Ishikawa (cell line): ENCODE results near the gene GTPBP2.

ENCODE experiments used
- CEBPB ChIP-seq: IDR thresholded peaks from 2 replicates; pipeline ENCODE4 v1.6.1; 2012
- CREB1 ChIP-seq: IDR thresholded peaks from 2 replicates; pipeline ENCODE4 v1.6.1; 2012; ENCODE audit warnings: low read depth
- EGR1 ChIP-seq: IDR thresholded peaks from 2 replicates; pipeline ENCODE4 v1.6.1; 2012
- EP300 ChIP-seq: IDR thresholded peaks from 2 replicates; pipeline ENCODE4 v1.6.1; 2012; ENCODE audit warnings: borderline replicate concordance
- FOXM1 ChIP-seq: IDR thresholded peaks from 2 replicates; pipeline ENCODE4 v1.6.1; 2012; ENCODE audit warnings: low read depth, borderline replicate concordance
- NFIC ChIP-seq: IDR thresholded peaks from 2 replicates; pipeline ENCODE4 v1.6.1; 2012
- RAD21 ChIP-seq: IDR thresholded peaks from 2 replicates; pipeline ENCODE4 v1.6.1; 2012; ENCODE audit warnings: low read depth
- TAF1 ChIP-seq: IDR thresholded peaks from 2 replicates; pipeline ENCODE4 v1.6.1; 2012; ENCODE audit warnings: low read depth, mild to moderate bottlenecking
- TCF12 ChIP-seq: IDR thresholded peaks from 2 replicates; pipeline ENCODE4 v1.6.1; 2012; ENCODE audit warnings: low read depth
- TEAD4 ChIP-seq: IDR thresholded peaks from 2 replicates; pipeline ENCODE4 v1.6.1; 2012
- YY1 ChIP-seq: IDR thresholded peaks from 2 replicates; pipeline ENCODE4 v1.6.1; 2012; ENCODE audit warnings: low read depth
- ZBTB7A ChIP-seq: IDR thresholded peaks from 2 replicates; pipeline ENCODE4 v1.6.1; 2012; ENCODE audit warnings: low read depth
- TF ChIP-seq, protein P1 (sequence below): IDR thresholded peaks from 2 replicates; pipeline ENCODE4 v1.6.1; 2012
- TF ChIP-seq, protein P2 (sequence below): IDR thresholded peaks from 2 replicates; pipeline ENCODE4 v1.6.1; 2012
- TF ChIP-seq, protein P3 (sequence below): IDR thresholded peaks from 2 replicates; pipeline ENCODE4 v1.6.1; 2012; ENCODE audit warnings: low read depth, mild to moderate bottlenecking

Gene GTPBP2

DNA sequence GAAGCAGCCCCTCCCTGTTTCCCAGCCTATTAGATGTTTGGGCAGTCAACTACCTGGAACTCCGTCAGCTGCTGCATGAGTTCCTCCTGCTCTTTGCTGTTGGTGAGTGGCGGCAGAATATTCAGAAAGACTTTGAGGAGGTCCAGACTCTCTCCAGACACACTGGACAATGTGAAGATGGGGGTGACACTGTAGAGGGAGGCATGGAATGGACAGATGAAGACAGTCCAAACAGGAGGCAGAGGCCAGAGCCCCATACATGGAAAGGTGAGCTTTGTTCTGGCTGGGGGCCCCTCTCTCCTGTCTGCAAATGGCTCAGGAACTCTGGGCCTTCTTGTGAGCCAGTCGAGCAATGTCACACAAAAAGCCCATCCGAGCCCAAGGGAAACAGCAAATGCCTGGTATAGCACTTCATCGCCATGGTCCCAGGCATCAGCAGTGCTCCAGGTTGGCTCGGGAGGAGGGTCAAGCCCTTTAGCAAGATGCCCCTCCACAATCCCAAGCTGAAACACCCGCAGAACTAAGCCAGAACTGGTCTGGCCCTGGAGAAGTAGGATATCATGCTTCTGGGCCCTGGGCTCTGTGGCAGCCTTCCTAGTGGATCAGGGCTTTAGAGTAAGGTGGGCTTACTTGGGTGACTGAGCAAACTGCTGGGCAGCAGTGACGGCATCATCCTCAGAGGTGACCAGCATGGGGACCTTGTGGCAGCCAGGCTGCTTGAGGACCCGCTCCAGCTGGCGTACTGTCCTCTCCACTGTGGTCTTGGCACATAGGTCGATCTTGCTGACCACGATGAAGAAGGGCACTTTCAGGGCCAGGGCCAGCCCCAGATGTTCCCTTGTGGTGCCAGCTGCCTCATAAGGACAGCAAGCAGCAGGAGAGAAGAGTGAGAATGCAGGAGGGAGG is 4.9 kb downstream of the GTPBP2 start:
- TF ChIP-seq, protein P1, sequence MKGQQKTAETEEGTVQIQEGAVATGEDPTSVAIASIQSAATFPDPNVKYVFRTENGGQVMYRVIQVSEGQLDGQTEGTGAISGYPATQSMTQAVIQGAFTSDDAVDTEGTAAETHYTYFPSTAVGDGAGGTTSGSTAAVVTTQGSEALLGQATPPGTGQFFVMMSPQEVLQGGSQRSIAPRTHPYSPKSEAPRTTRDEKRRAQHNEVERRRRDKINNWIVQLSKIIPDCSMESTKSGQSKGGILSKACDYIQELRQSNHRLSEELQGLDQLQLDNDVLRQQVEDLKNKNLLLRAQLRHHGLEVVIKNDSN: no peak
- TF ChIP-seq CREB1 (no peak), RAD21 (no peak), FOXM1 (no peak), TAF1 (no peak), TCF12 (no peak), CEBPB (no peak), YY1 (no peak), ZBTB7A (no peak), TEAD4 (no peak), EGR1 (no peak), NFIC (no peak), EP300 (no peak)
- TF ChIP-seq, protein P2, sequence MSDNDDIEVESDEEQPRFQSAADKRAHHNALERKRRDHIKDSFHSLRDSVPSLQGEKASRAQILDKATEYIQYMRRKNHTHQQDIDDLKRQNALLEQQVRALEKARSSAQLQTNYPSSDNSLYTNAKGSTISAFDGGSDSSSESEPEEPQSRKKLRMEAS: no peak
- TF ChIP-seq, protein P3, sequence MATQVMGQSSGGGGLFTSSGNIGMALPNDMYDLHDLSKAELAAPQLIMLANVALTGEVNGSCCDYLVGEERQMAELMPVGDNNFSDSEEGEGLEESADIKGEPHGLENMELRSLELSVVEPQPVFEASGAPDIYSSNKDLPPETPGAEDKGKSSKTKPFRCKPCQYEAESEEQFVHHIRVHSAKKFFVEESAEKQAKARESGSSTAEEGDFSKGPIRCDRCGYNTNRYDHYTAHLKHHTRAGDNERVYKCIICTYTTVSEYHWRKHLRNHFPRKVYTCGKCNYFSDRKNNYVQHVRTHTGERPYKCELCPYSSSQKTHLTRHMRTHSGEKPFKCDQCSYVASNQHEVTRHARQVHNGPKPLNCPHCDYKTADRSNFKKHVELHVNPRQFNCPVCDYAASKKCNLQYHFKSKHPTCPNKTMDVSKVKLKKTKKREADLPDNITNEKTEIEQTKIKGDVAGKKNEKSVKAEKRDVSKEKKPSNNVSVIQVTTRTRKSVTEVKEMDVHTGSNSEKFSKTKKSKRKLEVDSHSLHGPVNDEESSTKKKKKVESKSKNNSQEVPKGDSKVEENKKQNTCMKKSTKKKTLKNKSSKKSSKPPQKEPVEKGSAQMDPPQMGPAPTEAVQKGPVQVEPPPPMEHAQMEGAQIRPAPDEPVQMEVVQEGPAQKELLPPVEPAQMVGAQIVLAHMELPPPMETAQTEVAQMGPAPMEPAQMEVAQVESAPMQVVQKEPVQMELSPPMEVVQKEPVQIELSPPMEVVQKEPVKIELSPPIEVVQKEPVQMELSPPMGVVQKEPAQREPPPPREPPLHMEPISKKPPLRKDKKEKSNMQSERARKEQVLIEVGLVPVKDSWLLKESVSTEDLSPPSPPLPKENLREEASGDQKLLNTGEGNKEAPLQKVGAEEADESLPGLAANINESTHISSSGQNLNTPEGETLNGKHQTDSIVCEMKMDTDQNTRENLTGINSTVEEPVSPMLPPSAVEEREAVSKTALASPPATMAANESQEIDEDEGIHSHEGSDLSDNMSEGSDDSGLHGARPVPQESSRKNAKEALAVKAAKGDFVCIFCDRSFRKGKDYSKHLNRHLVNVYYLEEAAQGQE: no peak

DNA sequence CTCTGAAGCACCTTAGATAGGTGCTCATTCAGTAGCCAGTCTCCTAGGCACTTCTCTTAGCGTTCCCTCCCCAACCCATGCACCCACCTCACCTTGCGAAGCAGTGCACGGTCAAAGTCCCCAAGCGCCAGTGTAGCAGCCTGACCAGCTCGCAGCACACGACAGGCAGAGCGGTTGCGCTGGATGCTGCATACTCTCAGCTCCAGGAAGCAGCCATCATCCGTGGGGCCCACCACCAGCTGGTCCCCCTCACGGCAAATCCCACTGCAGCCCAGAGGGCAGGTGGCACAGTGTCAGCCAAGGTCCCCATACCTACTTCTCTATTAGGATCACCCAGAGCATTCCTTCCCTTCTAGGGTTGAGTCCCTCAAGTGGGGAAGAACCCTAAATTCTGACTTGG is 6.5 kb downstream of the GTPBP2 start:
- TF ChIP-seq TCF12 (no peak), CEBPB (no peak), EP300 (no peak), TAF1 (no peak), EGR1 (no peak), RAD21 (no peak), FOXM1 (no peak), TEAD4 (no peak), ZBTB7A (no peak), NFIC (no peak), CREB1 (no peak), YY1 (no peak)
- TF ChIP-seq, protein P1: no peak
- TF ChIP-seq, protein P3: no peak
- TF ChIP-seq, protein P2: no peak

DNA sequence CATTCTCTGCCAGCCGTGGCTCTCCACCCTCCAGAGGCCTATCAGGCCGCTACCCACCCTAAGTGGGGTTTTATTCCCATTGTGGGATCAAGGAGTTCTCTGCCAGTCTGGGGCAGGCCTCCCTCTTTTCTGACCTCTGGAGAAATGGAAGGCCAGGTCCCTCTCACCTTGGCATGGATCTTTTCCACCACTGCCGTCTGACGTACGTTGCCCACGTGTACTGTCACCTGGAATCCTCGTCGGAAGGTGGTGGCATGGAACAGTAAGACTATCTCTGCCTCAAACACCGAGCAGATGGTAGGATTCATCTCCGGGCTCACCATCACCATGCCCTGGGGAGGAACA is 7.3 kb downstream of the GTPBP2 start:
- TF ChIP-seq RAD21 (no peak), TCF12 (no peak), ZBTB7A (no peak), FOXM1 (no peak), YY1 (no peak), TEAD4 (no peak), EP300 (no peak), EGR1 (no peak)
- TF ChIP-seq, protein P2: no peak
- TF ChIP-seq, protein P1: no peak

DNA sequence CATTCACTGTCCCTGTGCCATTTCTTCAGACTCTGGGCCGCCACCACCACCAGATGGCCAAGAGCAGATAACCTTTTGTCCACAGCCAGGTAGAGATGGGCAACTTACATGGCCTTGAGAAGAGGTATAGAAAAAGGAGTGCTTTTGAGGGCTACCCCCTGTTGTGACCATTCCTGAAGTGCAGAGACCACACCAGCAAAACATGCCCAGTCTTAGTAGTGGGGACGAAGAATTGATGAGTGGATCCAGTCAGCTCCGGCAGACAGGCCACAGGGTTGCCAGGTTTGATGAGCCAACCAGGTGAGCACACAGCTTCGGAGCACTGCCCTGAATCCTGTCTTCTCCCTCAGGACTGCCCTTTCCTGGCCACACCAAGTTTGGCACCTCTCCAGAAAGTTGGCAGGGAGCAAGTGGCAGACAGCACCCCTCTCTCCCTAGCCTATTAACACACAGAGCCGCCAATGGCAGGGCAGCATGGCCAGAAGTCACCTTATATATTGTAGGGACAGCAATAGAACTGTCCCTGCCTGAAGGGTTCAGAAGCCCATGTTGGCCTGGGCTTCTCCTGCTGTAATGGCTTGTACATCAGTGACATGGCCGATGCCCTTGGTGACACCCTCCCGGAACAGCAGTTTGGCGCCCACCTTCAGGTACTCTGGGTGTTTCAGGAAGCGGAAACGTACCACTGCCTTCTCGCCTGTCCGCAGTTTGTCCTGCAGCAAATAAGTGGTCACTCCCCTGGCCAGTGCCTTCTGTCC is 7.8 kb downstream of the GTPBP2 start:
- TF ChIP-seq TAF1: no peak
- TF ChIP-seq, protein P1: no peak
- TF ChIP-seq EGR1: no peak
